Sigmoid colon (tissue), 4 donors: Measurements from ENCODE around the gene FAXC.

Experiments used
- EP300 ChIP-seq, 4 donors: sonication (generic); formaldehyde crosslinking; IDR thresholded peaks; one replicate each; pipeline ENCODE4 v1.6.1; 2017; ENCODE audit warnings: antibody characterized with exemption in 4 of 4
- POLR2A ChIP-seq, 2 donors: fragments of 450-650 bp; IDR thresholded peaks; one replicate each; pipeline ENCODE4 v1.6.1; 2016; ENCODE audit warnings: antibody characterized with exemption in 2 of 2, mild to moderate bottlenecking in 2 of 2, moderate library complexity in 2 of 2
- POLR2AphosphoS5 ChIP-seq, 4 donors: sonication (generic); formaldehyde crosslinking; IDR thresholded peaks; one replicate each; pipeline ENCODE4 v1.6.1; 2017; ENCODE audit warnings: antibody characterized with exemption in 4 of 4
- TF ChIP-seq, protein P1 (sequence below), 4 experiments: fragments of 450-650 bp in 3 of 4; fragments of 200-600 bp in 1 of 4; IDR thresholded peaks; one replicate each; pipeline ENCODE4 v1.5.1; 2016 to 2019; ENCODE audit warnings: antibody characterized with exemption in 4 of 4, mild to moderate bottlenecking in 3 of 4, moderate library complexity in 2 of 4

- TF ChIP-seq, protein P1, sequence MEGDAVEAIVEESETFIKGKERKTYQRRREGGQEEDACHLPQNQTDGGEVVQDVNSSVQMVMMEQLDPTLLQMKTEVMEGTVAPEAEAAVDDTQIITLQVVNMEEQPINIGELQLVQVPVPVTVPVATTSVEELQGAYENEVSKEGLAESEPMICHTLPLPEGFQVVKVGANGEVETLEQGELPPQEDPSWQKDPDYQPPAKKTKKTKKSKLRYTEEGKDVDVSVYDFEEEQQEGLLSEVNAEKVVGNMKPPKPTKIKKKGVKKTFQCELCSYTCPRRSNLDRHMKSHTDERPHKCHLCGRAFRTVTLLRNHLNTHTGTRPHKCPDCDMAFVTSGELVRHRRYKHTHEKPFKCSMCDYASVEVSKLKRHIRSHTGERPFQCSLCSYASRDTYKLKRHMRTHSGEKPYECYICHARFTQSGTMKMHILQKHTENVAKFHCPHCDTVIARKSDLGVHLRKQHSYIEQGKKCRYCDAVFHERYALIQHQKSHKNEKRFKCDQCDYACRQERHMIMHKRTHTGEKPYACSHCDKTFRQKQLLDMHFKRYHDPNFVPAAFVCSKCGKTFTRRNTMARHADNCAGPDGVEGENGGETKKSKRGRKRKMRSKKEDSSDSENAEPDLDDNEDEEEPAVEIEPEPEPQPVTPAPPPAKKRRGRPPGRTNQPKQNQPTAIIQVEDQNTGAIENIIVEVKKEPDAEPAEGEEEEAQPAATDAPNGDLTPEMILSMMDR (IDR thresholded peaks at IDR 0.05) = no peak
- TF ChIP-seq POLR2AphosphoS5 (IDR thresholded peaks at IDR 0.05) (no peak), EP300 (IDR thresholded peaks at IDR 0.05) (no peak), POLR2A (IDR thresholded peaks at IDR 0.05) (no peak)
These were observed 113.5 kb downstream of the FAXC start for GRCh38 chr6:99236010-99236409.
